Vagina (tissue), 2 donors: ENCODE measurements around the gene GOLGA8J.

Experiments used
- CTCF ChIP-seq, 3 experiments: fragments of 450-650 bp in 2 of 3; fragments of 200-600 bp in 1 of 3; sonication (generic) in 1 of 3; IDR thresholded peaks; one replicate each; pipeline ENCODE4 v1.5.1; 2017 to 2019; ENCODE audit warnings: antibody characterized with exemption in 3 of 3, mild to moderate bottlenecking in 2 of 3, moderate library complexity in 2 of 3
- POLR2AphosphoS5 ChIP-seq, 2 donors: sonication (generic); formaldehyde crosslinking; IDR thresholded peaks; one replicate each; pipeline ENCODE4 v1.9.0; 2017; ENCODE audit warnings: antibody characterized with exemption in 2 of 2, mild to moderate bottlenecking in 2 of 2, low read depth in 1 of 2; ENCODE audit not compliant: insufficient read depth in 1 of 2

DNA sequence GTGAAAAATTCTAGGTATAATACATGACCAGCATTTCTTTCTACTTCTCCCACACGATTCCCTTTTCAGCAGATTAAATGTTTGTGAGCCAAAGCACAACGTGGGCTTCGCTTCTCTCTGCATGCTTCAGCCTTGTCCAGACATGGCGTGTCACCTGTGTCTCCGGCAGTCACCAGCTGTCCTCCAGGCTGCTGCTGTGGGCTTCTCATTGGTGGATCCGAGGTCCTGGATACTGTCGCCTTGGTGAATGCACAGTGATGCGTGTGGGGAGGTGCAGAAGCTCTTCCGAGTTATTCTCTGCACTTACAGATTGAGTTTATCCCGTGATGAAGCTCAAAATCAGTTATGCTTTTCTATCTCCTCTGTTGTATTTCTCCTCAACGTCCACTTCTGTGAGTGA is 23.0 kb upstream of the GOLGA8J start:
- no peak for TF ChIP-seq CTCF (IDR thresholded peaks at IDR 0.05)
- no peak for TF ChIP-seq POLR2AphosphoS5 (IDR thresholded peaks at IDR 0.05; ENCODE audit: insufficient read depth in 1 of 2, low read depth in 1 of 2)
